NK-92 (cell line): Measurements from ENCODE around the gene MALRD1.

Experiments
- DNase-seq: peaks from one replicate; lab custom pipeline; 2025; ENCODE audit not compliant: unreplicated experiment; lab: John Stamatoyannopoulos, UW

MALRD1 gene

GRCh38 chr10:19347621-19348020 lies 299.0 kb downstream of the MALRD1 start:
- DNase-seq = no peak

GRCh38 chr10:19367176-19367575 lies 318.6 kb downstream of the MALRD1 start:
- no peak for DNase-seq

GRCh38 chr10:19373988-19374387 lies 325.4 kb downstream of the MALRD1 start:
- DNase-seq = no peak

GRCh38 chr10:19385846-19386450 lies 337.3 kb downstream of the MALRD1 start:
- DNase-seq = no peak

GRCh38 chr10:19408924-19409323 lies 360.3 kb downstream of the MALRD1 start:
- DNase-seq = no peak

GRCh38 chr10:19411119-19411518 lies 362.5 kb downstream of the MALRD1 start:
- DNase-seq = no peak

GRCh38 chr10:19412531-19412930 lies 363.9 kb downstream of the MALRD1 start:
- DNase-seq = no peak

- no peak for DNase-seq
These were observed 367.6 kb downstream of the MALRD1 start for GRCh38 chr10:19416164-19416563.

- no peak for DNase-seq
These were observed 369.1 kb downstream of the MALRD1 start for GRCh38 chr10:19417740-19418139.

GRCh38 chr10:19421674-19422073 lies 373.1 kb downstream of the MALRD1 start:
- DNase-seq = no peak

GRCh38 chr10:19426034-19426433 lies 377.4 kb downstream of the MALRD1 start:
- no peak for DNase-seq

- DNase-seq = no peak
These were observed 383.2 kb downstream of the MALRD1 start for GRCh38 chr10:19431622-19432351.

- no peak for DNase-seq
These were observed 401.3 kb downstream of the MALRD1 start for GRCh38 chr10:19449860-19450259.

- no peak for DNase-seq
These were observed 402.8 kb downstream of the MALRD1 start for GRCh38 chr10:19451356-19451755.

- DNase-seq = no peak
These were observed 403.3 kb downstream of the MALRD1 start for GRCh38 chr10:19451937-19452336.

- DNase-seq = no peak
These were observed 405.4 kb downstream of the MALRD1 start for GRCh38 chr10:19453967-19454366.

GRCh38 chr10:19461588-19461987 lies 413.0 kb downstream of the MALRD1 start:
- no peak for DNase-seq

- no peak for DNase-seq
These were observed 418.1 kb downstream of the MALRD1 start for GRCh38 chr10:19466709-19467108.

GRCh38 chr10:19468413-19468812 lies 419.8 kb downstream of the MALRD1 start:
- no peak for DNase-seq

- no peak for DNase-seq
These were observed 420.9 kb downstream of the MALRD1 start for GRCh38 chr10:19469521-19469920.

- DNase-seq = no peak
These were observed 431.3 kb downstream of the MALRD1 start for GRCh38 chr10:19479854-19480253.

- no peak for DNase-seq
These were observed 431.8 kb downstream of the MALRD1 start for GRCh38 chr10:19480353-19480752.

GRCh38 chr10:19483421-19483820 lies 434.8 kb downstream of the MALRD1 start:
- no peak for DNase-seq
